Mesodermal cell (in vitro differentiated cells): ENCODE data around the gene PPM1F.
"Not testable (repeated sequence)": the region's sequence is repeated elsewhere in the genome, so short reads cannot be mapped to it uniquely, and the experiment has no call there.

Experiments used
- H3K27ac ChIP-seq: 2 replicates; pipeline ENCODE4 v1.7.0; 2013; ENCODE audit warnings: mild to moderate bottlenecking, low read depth, low read length, moderate library complexity; ENCODE audit not compliant: severe bottlenecking
- H3K36me3 ChIP-seq: 2 replicates; pipeline ENCODE4 v1.7.1; 2013; ENCODE audit warnings: mild to moderate bottlenecking, low read length, moderate library complexity; ENCODE audit not compliant: control insufficient read depth, insufficient read depth
- H3K4me1 ChIP-seq: one replicate; pipeline ENCODE4 v1.7.1; 2013; ENCODE audit warnings: mild to moderate bottlenecking, low read length; ENCODE audit not compliant: insufficient read depth, control insufficient read depth, poor library complexity, severe bottlenecking
- H3K4me3 ChIP-seq: 2 replicates; pipeline ENCODE4 v1.7.0; 2013; ENCODE audit warnings: low read length, control low read depth, mild to moderate bottlenecking; ENCODE audit not compliant: insufficient read depth, poor library complexity, severe bottlenecking; ENCODE audit errors: extremely low read depth
- H3K9me3 ChIP-seq: 2 replicates; pipeline ENCODE4 v1.7.1; 2013; ENCODE audit warnings: mild to moderate bottlenecking, low read length, moderate library complexity; ENCODE audit not compliant: control insufficient read depth
- WGBS, 2 experiments: methylation state at CpG; one replicate each; pipeline ENCODE4 v1.1.5; 2013; ENCODE audit warnings: missing lambda C conversion rate in 2 of 2; ENCODE audit not compliant: insufficient coverage in 2 of 2; 5-methylcytosine and 5-hydroxymethylcytosine counted together

The PPM1F gene

DNA sequence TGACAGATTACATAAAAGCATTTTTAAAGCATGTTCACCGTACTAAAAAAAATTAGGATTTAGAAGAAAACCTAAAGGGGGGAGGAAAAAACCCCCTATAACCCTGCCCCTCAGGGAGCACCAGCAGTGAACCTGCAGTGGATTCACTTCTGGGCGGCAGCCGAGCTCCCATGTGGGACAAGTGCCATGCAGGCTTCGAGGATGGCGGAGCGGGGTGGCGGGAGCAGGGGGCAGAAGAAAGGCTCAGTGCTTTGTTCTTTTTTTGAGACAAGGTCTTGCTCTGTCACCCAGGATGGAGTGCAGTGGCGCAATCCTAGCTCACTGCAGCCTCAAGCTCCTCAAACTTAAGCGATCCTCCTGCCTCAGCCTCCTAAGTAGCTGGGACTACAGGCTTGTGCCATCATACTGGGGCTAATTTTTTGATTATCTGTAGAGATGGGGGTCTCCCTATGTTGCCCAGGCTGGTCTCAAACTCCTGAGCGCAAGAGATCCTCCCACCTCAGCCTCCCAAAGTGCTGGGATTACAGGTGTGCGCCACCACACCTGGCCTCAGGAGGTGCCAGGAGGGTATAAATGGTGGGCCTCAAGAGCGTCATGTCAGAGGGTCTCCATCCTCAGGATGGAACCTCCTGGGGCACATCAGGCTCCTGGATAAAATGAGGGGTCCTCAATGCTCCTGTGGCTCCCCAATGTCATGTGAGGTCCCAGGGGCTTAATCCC, 34.0 kb downstream of the PPM1F start:
- peaks cover 6% of the 10 kb centered on the region for H3K36me3 ChIP-seq
- no peaks in the 10 kb centered on the region for H3K4me1 ChIP-seq
- no peaks in the 10 kb centered on the region for H3K9me3 ChIP-seq
- 92 to 98% methylated on average over 9 to 10 of the region's 12 CpGs for WGBS, 2 experiments
- H3K4me3 ChIP-seq: no peak overlapping the region
- H3K27ac ChIP-seq: no peak overlapping the region

DNA sequence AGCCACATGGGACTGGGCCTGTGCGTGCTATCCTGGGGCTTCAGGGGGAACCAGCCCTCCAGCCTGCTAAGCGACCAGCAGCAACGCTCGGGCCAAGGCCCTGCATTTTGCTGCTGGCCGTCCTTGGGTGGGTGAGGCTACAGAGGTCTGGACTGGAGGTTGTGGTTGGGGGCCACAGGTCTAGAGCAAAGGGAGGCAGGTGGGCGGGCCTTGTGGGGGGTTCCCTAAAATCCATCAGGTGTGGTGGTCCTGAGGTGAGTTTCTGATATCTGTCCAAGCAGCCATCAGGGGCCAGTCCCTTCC, 34.7 kb downstream of the PPM1F start:
- WGBS, 2 experiments: 75 to 86% methylated on average over 5 to 6 of the region's 6 CpGs
- Histone ChIP-seq H3K27ac (no peak overlapping the region), H3K36me3 (peaks cover 3% of the 10 kb centered on the region), H3K4me1 (no peaks in the 10 kb centered on the region), H3K4me3 (no peak overlapping the region), H3K9me3 (no peaks in the 10 kb centered on the region)

DNA sequence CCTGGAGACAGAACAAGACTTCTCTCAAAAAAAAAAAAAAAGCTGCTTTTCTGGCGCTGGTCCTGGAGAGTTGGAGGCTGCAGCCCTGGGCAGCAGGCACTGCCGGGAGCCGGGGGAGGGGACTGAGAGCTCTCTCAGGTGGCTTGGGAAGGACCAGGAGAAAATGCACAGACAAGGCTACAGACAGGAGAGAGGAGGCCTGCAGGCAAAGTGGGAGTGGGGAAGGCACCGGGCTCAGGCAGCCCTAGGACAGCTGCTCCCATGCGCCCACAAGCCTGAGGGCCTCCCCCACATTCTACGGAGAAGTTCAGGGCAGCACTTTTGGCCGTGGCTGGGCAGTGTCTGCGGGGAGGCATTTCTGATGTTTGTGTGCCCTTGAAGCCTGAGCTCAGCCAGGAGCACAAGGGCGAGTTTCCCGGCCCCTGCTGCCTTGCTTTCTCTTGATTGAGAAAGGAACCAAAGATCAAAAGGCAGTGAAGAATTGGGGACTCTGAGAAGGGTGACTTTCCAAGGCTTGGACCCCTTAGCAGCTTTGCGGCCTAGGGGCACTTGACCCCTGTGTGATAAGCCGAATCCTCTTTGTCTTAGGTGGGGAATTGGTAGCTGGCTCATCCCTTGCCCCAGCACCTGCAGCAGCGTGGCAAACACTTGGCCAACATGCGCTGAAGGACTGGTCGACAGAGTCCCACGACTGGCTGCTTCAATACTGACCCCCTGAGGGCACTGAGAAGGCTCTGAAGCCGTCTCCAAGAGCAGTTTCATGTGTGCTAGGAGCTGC, 35.3 kb downstream of the PPM1F start:
- no peaks in the 10 kb centered on the region for H3K36me3 ChIP-seq
- H3K4me1 ChIP-seq: no peaks in the 10 kb centered on the region
- no peak overlapping the region for H3K27ac ChIP-seq
- WGBS, 2 experiments: 67 to 69% methylated on average over 15 to 16 of the region's 17 CpGs
- H3K9me3 ChIP-seq: no peaks in the 10 kb centered on the region
- H3K4me3 ChIP-seq: no peak overlapping the region

DNA sequence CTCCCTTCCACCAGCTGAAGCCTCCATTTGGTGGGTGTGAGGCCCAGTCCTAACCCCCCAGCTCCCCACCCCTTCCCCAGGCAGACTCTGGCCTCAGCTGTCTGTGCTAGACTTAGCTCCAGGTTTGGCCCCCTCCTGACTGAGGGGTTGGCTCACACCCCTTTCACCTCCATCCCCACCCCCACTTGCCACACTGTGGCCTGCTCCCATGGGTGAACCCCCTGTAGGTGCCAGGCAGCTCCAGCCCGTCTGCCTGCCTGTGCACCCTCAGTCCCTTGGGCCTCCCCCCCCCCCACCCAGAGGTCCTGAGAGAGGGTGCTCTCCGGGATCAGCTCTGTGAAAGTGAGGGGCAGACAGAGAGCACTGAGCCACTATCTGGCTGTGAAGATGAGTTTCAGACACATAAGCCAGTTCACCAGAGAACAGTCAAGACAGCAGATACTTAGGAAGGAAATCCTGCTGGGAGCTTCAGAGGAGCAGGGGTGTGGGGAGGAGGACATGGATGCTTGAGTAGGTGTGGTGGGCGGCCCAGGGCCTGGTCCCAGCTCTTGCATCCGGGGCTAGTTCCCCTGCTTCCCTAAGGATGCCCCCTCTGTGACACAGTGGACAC, 36.2 kb downstream of the PPM1F start:
- no peaks in the 10 kb centered on the region for H3K4me1 ChIP-seq
- H3K27ac ChIP-seq: no peak overlapping the region
- no peak overlapping the region for H3K4me3 ChIP-seq
- 86 to 88% methylated on average over 1 to 2 of the region's 4 CpGs for WGBS, 2 experiments
- H3K9me3 ChIP-seq: no peaks in the 10 kb centered on the region
- no peaks in the 10 kb centered on the region for H3K36me3 ChIP-seq

DNA sequence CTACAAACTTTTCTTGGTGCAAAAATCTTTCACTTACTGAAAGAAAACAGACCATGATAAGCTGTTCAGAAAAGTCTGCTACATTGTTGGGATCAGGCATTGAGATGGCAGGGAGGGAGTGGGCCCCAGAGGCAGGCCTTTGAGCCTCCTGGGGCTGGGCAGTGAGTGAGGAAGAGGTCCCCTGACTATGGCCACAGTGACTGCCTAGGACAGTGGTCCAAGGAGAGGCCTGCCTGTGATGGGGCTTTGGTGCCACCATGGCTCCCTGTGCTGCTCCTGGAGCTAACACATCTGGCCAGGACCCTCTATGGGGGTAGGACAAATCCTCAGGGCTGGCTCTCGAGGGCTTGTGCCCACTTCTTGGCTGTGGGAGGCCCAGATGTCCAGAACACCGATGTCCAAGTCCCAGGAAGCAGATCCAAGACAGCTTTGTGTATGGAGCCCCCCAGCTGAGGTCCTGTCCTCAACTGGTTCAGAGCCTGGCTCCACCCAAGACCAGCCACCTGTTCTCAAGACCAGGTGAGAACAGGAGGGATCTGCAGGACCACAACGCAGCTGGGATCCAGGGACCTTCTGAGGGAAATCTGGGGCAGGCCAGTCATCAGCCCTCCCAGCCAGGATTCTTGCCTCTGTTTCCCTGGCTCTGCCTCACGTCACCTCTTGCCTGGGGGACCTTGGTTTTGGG, 36.9 kb downstream of the PPM1F start:
- Histone ChIP-seq H3K4me1 (no peaks in the 10 kb centered on the region), H3K4me3 (no peak overlapping the region), H3K9me3 (no peaks in the 10 kb centered on the region), H3K36me3 (no peaks in the 10 kb centered on the region), H3K27ac (no peak overlapping the region)
- WGBS, 2 experiments: 90 to 96% methylated on average over 2 to 4 of the region's 4 CpGs

DNA sequence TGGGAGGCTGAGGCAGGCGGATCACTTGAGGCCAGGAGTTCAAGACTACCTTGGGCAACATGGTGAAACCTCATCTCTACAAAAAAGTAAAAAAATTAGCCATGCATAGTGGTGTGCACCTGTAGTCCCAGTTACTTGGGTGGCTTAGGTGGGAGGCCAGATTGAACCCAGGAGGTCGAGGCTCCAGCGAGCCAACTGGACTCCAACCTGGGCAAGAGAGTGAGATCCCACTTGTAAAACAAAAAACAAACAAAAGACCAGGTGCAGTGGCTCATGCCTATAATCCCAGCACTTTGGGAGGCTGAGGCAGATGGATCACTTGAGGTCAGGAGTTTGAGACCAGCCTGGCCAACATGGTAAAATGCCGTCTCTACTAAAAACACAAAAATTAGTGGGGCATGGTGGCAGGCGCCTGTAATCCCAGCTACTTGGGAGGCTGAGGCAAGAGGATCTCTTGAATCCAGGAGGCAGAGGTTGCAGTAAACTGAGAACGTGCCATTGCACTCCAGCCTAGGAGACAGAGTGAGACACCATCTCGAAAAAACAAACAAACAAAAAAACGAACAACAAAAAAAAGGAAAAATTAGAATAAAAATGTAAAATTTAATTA, 38.5 kb downstream of the PPM1F start:
- not testable (repeated sequence) for H3K4me3 ChIP-seq, H3K36me3 ChIP-seq, H3K27ac ChIP-seq, H3K9me3 ChIP-seq, H3K4me1 ChIP-seq
- WGBS, 2 experiments: 90% methylated on average over 3 to 5 of the region's 8 CpGs

DNA sequence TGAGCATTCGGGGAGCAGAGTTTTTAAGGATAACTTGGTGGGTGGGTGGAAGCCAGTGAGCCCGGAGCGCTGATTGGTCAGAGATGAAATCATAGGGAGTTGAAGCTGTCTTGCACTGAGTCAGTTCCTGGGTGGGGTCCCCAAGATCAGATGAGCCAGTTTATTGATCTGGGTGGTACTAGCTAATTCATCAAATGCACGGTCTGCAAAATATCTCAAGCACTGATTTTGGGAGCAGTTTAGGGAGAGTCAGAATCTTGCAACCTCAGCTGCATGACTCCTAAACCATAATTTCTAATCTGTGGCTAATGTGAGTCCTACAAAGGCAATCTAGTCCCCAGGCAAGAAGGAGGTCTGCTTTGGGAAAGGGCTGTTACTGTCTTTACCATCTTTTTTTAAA, 42.3 kb downstream of the PPM1F start:
- not testable (repeated sequence) for H3K9me3 ChIP-seq, H3K4me1 ChIP-seq, H3K4me3 ChIP-seq, H3K27ac ChIP-seq, H3K36me3 ChIP-seq
- 84 to 100% methylated on average over 1 to 3 of the region's 4 CpGs for WGBS, 2 experiments

DNA sequence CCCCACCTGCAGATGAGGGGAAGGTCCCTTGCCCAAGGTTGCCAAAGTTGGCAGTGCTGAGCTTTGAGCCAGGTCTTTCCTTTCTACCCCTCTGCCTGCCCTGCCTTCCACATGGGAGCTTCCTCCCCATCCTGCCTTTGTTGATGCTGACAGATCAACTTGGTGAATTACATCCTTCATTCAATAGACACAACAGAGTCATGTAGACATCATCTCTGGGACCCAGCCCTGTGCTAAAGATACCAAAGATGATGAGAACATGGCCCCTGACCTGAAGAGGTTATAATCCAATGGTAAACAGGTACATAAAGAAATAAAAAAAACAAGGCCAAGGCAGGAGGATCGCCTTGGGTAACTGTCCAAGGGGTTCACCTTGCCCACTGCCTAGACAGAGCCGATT, 42.8 kb downstream of the PPM1F start:
- H3K9me3 ChIP-seq: no peaks in the 10 kb centered on the region
- no peak overlapping the region for H3K27ac ChIP-seq
- 100% methylated on average over 2 of the region's 2 CpGs; no CpG with 5 or more reads in 1 of the 2 experiments for WGBS, 2 experiments
- no peaks in the 10 kb centered on the region for H3K36me3 ChIP-seq
- no peak overlapping the region for H3K4me3 ChIP-seq
- H3K4me1 ChIP-seq: no peaks in the 10 kb centered on the region

DNA sequence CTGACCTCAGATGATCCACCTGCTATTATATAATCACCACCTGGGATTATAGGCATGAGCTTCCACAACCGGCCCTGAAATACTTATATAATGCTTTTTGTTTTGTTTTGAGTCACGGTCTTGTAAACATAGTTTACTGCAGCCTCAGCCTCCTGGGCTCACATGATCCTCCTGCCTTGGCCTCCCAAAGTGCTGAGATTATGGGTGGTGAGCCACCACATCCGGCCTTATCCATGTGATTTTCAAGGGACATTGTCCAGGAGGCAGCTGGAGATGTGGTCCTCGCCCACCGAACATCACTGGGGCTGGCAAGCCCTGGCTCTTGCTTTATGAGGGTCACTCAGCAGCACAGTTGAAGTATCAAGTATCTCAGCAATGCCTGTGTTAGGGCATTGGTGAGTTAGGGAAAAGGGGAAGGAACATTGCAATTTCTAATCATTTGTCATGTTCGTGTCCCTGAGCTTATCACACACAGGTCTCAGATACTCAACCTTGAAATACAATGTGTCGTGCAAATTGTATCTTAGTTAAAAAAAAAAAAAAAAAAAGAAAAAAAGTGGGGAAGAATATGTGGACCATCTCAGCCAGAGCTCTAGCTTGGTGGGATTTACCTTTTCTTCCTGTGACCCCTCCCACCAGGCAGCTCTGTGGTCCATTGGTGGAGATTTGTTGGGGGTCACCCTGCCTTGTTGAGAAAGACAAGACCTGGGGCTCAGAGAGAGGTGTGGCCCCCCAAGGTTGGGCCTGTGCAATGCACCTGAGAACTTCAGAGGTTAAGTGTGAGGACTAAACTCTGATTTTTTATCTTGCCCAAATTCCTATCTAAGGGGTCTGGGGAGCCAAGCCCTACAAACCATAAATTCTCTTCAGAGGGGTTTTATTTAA, 44.8 kb downstream of the PPM1F start:
- WGBS, 2 experiments: 84 to 85% methylated on average over 4 to 5 of the region's 7 CpGs
- Histone ChIP-seq H3K27ac (no peak overlapping the region), H3K4me3 (no peak overlapping the region), H3K36me3 (no peaks in the 10 kb centered on the region), H3K4me1 (no peaks in the 10 kb centered on the region), H3K9me3 (no peaks in the 10 kb centered on the region)

DNA sequence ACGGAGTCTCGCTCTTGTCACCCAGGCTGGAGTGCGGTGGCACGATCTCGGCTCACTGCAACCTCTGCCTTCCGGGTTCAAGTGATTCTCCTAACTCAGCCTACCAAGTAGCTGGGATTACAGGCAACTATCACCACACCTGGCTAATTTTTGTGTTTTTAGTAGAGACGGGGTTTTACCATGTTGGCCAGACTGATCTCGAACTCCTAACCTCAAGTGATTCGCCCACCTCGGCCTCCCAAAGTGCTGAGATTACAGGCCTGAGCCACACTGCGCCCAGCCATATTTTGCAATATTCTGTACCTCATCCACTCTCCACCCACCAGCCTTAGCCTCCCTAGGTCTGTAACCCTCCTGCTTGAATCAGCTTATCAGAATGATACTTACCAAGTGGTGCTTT, 47.4 kb downstream of the PPM1F start:
- 93 to 100% methylated on average over 5 to 11 of the region's 11 CpGs for WGBS, 2 experiments
- H3K9me3 ChIP-seq, H3K4me1 ChIP-seq, H3K4me3 ChIP-seq, H3K27ac ChIP-seq, H3K36me3 ChIP-seq: not testable (repeated sequence)
